ENCODE measurements around the gene PXDN.

The PXDN gene

DNA sequence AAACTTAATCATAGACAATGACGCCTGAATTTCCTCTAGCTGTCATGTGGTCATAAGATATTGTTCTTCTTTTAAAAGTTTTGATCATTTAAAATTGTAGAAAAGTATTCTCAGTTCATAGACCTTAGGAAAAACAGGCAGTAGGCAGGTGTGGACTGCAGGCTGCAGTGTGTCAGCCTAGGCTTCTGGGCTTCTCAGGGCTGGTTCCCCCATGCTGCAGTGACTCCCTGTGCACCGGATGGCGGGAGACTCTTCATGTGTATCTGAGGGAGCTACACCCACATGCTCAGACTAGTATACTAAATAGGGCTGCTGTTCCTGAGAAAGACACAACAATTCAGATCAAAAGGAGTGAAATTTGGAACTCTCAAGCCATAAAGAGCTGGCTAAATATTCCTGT is 72.4 kb downstream of the PXDN start:
- no peak overlapping the region for H3K9ac ChIP-seq (ENCODE audit: low read depth, low read length)
- no peaks in the 10 kb centered on the region for H3K4me1 ChIP-seq (ENCODE audit: insufficient read depth, low read length)
- H3K79me2 ChIP-seq (ENCODE audit: insufficient read depth, low read length): no peaks in the 10 kb centered on the region
- H3K4me2 ChIP-seq (ENCODE audit: insufficient read depth, low read length): no peak overlapping the region
- TF ChIP-seq, protein P1, sequence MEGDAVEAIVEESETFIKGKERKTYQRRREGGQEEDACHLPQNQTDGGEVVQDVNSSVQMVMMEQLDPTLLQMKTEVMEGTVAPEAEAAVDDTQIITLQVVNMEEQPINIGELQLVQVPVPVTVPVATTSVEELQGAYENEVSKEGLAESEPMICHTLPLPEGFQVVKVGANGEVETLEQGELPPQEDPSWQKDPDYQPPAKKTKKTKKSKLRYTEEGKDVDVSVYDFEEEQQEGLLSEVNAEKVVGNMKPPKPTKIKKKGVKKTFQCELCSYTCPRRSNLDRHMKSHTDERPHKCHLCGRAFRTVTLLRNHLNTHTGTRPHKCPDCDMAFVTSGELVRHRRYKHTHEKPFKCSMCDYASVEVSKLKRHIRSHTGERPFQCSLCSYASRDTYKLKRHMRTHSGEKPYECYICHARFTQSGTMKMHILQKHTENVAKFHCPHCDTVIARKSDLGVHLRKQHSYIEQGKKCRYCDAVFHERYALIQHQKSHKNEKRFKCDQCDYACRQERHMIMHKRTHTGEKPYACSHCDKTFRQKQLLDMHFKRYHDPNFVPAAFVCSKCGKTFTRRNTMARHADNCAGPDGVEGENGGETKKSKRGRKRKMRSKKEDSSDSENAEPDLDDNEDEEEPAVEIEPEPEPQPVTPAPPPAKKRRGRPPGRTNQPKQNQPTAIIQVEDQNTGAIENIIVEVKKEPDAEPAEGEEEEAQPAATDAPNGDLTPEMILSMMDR (IDR thresholded peaks at IDR 0.05; ENCODE audit: borderline replicate concordance, extremely low read depth, low read length, poor library complexity, severe bottlenecking): no peak
- TF ChIP-seq EZH2 (IDR thresholded peaks at IDR 0.05; ENCODE audit: borderline replicate concordance, low read depth, low read length, severe bottlenecking): no peak
- no peaks in the 10 kb centered on the region for H4K20me1 ChIP-seq (ENCODE audit: insufficient read depth, low read length)
- H3K27me3 ChIP-seq (ENCODE audit: insufficient read depth, low read length, poor library complexity): peaks cover 15% of the 10 kb centered on the region
- H2AFZ ChIP-seq (ENCODE audit: low read depth, low read length): no peak overlapping the region
- H3K4me3 ChIP-seq (ENCODE audit: low read depth in 1 of 2, low read length in 2 of 2): no peak overlapping the region
- ATAC-seq (ENCODE audit: insufficient read depth, low read depth) (no peak), DNase-seq (no peak)
- H3K9me3 ChIP-seq (ENCODE audit: insufficient read depth, low read length, severe bottlenecking): no peaks in the 10 kb centered on the region
- no peak overlapping the region for H3K27ac ChIP-seq (ENCODE audit: low read length)
- no peaks in the 10 kb centered on the region for H3K36me3 ChIP-seq (ENCODE audit: insufficient read depth, low read length)

DNA sequence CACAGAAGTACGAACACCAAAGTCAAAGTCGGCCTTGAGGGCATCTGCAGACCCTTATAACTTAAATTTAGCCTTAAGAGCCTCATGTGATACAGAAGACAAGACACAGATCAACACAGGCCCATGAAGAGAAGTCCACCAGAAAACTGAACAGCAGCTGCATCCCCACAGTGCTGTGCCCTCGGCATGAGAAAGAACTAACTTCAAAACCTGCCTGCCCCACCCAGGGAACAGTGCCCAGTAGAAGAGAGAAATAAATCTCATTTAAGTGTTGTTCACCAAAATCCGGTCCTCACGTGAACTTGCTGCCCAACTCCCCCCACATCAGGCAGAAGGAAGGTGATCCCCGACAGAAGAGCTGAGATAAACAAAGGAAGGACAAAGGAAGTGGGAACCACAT is 73.7 kb downstream of the PXDN start:
- H3K27me3 ChIP-seq (ENCODE audit: insufficient read depth, low read length, poor library complexity): peaks cover 15% of the 10 kb centered on the region
- no peaks in the 10 kb centered on the region for H4K20me1 ChIP-seq (ENCODE audit: insufficient read depth, low read length)
- no peaks in the 10 kb centered on the region for H3K4me1 ChIP-seq (ENCODE audit: insufficient read depth, low read length)
- no peak for DNase-seq
- no peak overlapping the region for H3K9ac ChIP-seq (ENCODE audit: low read depth, low read length)
- H3K4me2 ChIP-seq (ENCODE audit: insufficient read depth, low read length): no peak overlapping the region
- H3K4me3 ChIP-seq (ENCODE audit: low read depth in 1 of 2, low read length in 2 of 2): no peak overlapping the region
- no peak for TF ChIP-seq EZH2 (IDR thresholded peaks at IDR 0.05; ENCODE audit: borderline replicate concordance, low read depth, low read length, severe bottlenecking)
- TF ChIP-seq, protein P1 (IDR thresholded peaks at IDR 0.05; ENCODE audit: borderline replicate concordance, extremely low read depth, low read length, poor library complexity, severe bottlenecking): no peak
- no peaks in the 10 kb centered on the region for H3K36me3 ChIP-seq (ENCODE audit: insufficient read depth, low read length)
- H3K79me2 ChIP-seq (ENCODE audit: insufficient read depth, low read length): no peaks in the 10 kb centered on the region
- no peak for ATAC-seq (ENCODE audit: insufficient read depth, low read depth)
- no peak overlapping the region for H3K27ac ChIP-seq (ENCODE audit: low read length)
- H2AFZ ChIP-seq (ENCODE audit: low read depth, low read length): no peak overlapping the region
- H3K9me3 ChIP-seq (ENCODE audit: insufficient read depth, low read length, severe bottlenecking): no peaks in the 10 kb centered on the region

DNA sequence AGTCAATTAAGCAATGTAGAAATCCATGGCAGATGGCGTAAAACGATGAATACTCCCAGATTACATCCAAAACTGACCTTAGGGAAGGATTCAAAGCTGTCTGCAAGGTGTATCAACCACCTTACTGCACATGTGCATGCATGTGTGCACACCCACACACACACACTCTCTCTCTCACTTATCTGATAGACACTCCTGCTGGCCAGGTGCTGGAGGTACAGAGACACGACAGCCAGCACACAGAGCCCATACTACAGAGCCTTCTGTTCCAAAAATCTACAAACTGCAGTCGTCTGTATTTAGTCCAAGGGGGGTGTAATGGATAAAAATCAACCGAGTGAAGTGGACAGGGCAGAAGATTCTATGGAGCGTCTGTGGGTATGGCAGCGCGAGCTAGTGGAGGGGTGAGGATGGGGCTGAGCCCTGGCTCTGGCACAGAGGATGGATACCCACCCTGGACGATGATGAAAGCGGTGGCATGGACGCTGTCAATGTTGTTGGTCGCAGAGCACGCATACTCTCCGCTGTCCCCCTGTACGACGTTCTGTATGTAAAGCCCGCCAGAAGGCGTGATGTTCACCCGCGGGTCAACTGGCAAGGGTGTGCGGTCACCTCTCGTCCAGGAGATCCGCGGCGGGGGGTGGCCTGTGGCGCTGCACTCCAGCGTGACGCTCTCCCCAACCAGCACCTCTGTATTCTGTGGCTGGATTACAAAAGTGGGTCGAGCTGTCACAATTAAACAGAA is 78.4 kb downstream of the PXDN start:
- H3K9me3 ChIP-seq (ENCODE audit: insufficient read depth, low read length, severe bottlenecking): no peaks in the 10 kb centered on the region
- no peak overlapping the region for H2AFZ ChIP-seq (ENCODE audit: low read depth, low read length)
- H3K27ac ChIP-seq (ENCODE audit: low read length): no peak overlapping the region
- no peak for ATAC-seq (ENCODE audit: insufficient read depth, low read depth)
- H3K4me1 ChIP-seq (ENCODE audit: insufficient read depth, low read length): no peaks in the 10 kb centered on the region
- H3K4me2 ChIP-seq (ENCODE audit: insufficient read depth, low read length): no peak overlapping the region
- peaks cover 4% of the 10 kb centered on the region for H3K27me3 ChIP-seq (ENCODE audit: insufficient read depth, low read length, poor library complexity)
- no peak overlapping the region for H3K9ac ChIP-seq (ENCODE audit: low read depth, low read length)
- H4K20me1 ChIP-seq (ENCODE audit: insufficient read depth, low read length): no peaks in the 10 kb centered on the region
- TF ChIP-seq, protein P1 (IDR thresholded peaks at IDR 0.05; ENCODE audit: borderline replicate concordance, extremely low read depth, low read length, poor library complexity, severe bottlenecking): no peak
- TF ChIP-seq EZH2 (IDR thresholded peaks at IDR 0.05; ENCODE audit: borderline replicate concordance, low read depth, low read length, severe bottlenecking): no peak
- no peaks in the 10 kb centered on the region for H3K36me3 ChIP-seq (ENCODE audit: insufficient read depth, low read length)
- no peak for DNase-seq
- H3K79me2 ChIP-seq (ENCODE audit: insufficient read depth, low read length): no peaks in the 10 kb centered on the region
- H3K4me3 ChIP-seq (ENCODE audit: low read depth in 1 of 2, low read length in 2 of 2): no peak overlapping the region
